Parathyroid adenoma (tissue), 2 donors: ENCODE measurements around the gene CLBA1.
A peak's percentile ranks its signal among the peaks of the same experiment; 100 is the strongest.
"Not testable (repeated sequence)": the region's sequence is repeated elsewhere in the genome, so short reads cannot be mapped to it uniquely, and the experiment has no call there.

Source experiments
- H2AFZ ChIP-seq: fragments of 300-600 bp; sonication (generic); one replicate; pipeline ENCODE4 v1.7.0; 2017; ENCODE audit warnings: antibody characterized with exemption, mild to moderate bottlenecking
- H3K27ac ChIP-seq: fragments of 300-600 bp; sonication (generic); one replicate; pipeline ENCODE4 v1.7.0; 2017
- H3K27me3 ChIP-seq: fragments of 300-600 bp; sonication (generic); one replicate; pipeline ENCODE4 v1.7.0; 2017; ENCODE audit warnings: low read length; ENCODE audit not compliant: control insufficient read depth, insufficient read depth
- H3K36me3 ChIP-seq: fragments of 300-600 bp; sonication (generic); one replicate; pipeline ENCODE4 v1.7.0; 2017; ENCODE audit warnings: low read length; ENCODE audit not compliant: control insufficient read depth, insufficient read depth
- H3K4me1 ChIP-seq: fragments of 300-600 bp; sonication (generic); one replicate; pipeline ENCODE4 v1.7.0; 2017; ENCODE audit warnings: control low read depth
- H3K4me2 ChIP-seq: fragments of 300-600 bp; sonication (generic); one replicate; pipeline ENCODE4 v1.7.0; 2017; ENCODE audit warnings: low read length
- H3K4me3 ChIP-seq: fragments of 300-600 bp; sonication (generic); one replicate; pipeline ENCODE4 v1.7.0; 2017; ENCODE audit warnings: low read depth, low read length
- H3K79me2 ChIP-seq: fragments of 300-600 bp; sonication (generic); one replicate; pipeline ENCODE4 v1.7.0; 2017; ENCODE audit warnings: control low read depth
- H3K9ac ChIP-seq: fragments of 300-600 bp; sonication (generic); one replicate; pipeline ENCODE4 v1.7.0; 2017; ENCODE audit warnings: mild to moderate bottlenecking
- H3K9me3 ChIP-seq: fragments of 300-600 bp; sonication (generic); one replicate; pipeline ENCODE4 v1.7.0; 2017; ENCODE audit warnings: low read length; ENCODE audit not compliant: control insufficient read depth
- TF ChIP-seq, protein P1 (sequence below): fragments of 300-600 bp; sonication (generic); IDR thresholded peaks from one replicate; pipeline ENCODE4 v1.7.0; 2017; ENCODE audit warnings: antibody characterized with exemption, mild to moderate bottlenecking
- donor health status: primary hyperparathyroidism.

The CLBA1 gene

DNA sequence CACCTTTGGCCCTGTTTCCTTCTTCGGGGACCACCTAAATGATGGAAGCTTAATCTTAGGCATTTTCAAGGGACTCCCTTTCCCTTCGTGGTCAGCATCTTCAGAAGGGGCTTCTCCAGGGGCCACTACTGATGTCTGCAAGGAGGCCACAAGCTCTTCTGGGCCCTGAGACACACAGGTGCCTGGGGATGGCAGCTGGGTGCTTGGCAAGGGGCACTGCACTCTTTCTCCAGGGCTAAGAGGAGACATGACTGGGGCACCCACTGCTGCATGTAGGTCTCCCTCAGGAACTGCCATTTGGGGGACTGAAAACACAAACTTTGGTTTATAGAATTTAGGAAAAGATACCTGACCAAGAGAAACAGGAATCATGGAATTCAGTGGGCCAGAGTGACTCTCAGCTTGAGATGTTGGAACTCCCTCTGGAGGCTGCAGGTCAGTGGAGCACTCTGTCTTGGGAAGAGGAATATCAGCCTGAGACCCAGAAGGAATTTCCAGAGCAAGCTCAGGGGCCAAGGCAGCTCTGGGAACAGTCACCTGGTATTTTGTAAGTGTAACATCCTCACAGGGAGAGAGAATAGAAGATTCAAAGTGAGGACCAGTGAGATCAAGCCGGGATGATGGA lies 45.0 kb upstream of the CLBA1 start:
- H3K9ac ChIP-seq, result no peak overlapping the region
- no peak overlapping the region for H2AFZ ChIP-seq
- TF ChIP-seq, protein P1, sequence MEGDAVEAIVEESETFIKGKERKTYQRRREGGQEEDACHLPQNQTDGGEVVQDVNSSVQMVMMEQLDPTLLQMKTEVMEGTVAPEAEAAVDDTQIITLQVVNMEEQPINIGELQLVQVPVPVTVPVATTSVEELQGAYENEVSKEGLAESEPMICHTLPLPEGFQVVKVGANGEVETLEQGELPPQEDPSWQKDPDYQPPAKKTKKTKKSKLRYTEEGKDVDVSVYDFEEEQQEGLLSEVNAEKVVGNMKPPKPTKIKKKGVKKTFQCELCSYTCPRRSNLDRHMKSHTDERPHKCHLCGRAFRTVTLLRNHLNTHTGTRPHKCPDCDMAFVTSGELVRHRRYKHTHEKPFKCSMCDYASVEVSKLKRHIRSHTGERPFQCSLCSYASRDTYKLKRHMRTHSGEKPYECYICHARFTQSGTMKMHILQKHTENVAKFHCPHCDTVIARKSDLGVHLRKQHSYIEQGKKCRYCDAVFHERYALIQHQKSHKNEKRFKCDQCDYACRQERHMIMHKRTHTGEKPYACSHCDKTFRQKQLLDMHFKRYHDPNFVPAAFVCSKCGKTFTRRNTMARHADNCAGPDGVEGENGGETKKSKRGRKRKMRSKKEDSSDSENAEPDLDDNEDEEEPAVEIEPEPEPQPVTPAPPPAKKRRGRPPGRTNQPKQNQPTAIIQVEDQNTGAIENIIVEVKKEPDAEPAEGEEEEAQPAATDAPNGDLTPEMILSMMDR, result peak; percentile 28
- H3K27ac ChIP-seq, result no peak overlapping the region
- peaks cover 2% of the 10 kb centered on the region for H3K4me1 ChIP-seq
- no peaks in the 10 kb centered on the region for H3K9me3 ChIP-seq
- H3K4me2 ChIP-seq, result no peak overlapping the region
- no peak overlapping the region for H3K4me3 ChIP-seq
- H3K79me2 ChIP-seq, result no peaks in the 10 kb centered on the region
- H3K36me3 ChIP-seq, result no peaks in the 10 kb centered on the region
- no peaks in the 10 kb centered on the region for H3K27me3 ChIP-seq

GRCh38 chr14:104941508-104942365 lies 43.9 kb upstream of the CLBA1 start:
- H3K9ac ChIP-seq, result no peak overlapping the region
- H3K4me3 ChIP-seq, result no peak overlapping the region
- H3K4me2 ChIP-seq, result no peak overlapping the region
- no peaks in the 10 kb centered on the region for H3K9me3 ChIP-seq
- TF ChIP-seq, protein P1, result no peak
- no peaks in the 10 kb centered on the region for H3K36me3 ChIP-seq
- no peaks in the 10 kb centered on the region for H3K4me1 ChIP-seq
- no peak overlapping the region for H2AFZ ChIP-seq
- no peaks in the 10 kb centered on the region for H3K79me2 ChIP-seq
- no peaks in the 10 kb centered on the region for H3K27me3 ChIP-seq
- H3K27ac ChIP-seq, result no peak overlapping the region

DNA sequence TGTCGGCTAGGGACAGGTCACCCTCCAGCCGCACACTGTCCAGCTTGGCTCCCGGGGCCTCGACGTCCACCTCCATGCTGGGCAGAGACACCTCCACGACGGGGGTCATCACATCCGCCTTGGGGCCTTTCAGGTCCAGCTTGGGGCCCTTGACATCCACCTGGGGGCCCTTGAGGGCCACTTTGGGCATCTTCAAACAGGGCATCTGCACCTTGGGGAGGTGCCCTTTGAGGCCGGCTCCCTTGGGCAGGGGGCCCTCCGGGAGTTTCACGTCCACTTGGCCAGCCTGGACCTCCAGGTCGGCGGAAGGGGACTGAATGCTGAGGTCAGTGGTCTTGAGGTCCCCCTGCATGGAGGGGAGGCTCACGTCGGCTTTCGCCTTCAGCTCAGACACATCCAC lies 43.0 kb upstream of the CLBA1 start:
- Histone ChIP-seq H3K36me3 (no peaks in the 10 kb centered on the region), H3K4me2 (no peak overlapping the region), H3K27me3 (no peaks in the 10 kb centered on the region), H3K4me3 (no peak overlapping the region), H2AFZ (no peak overlapping the region), H3K79me2 (no peaks in the 10 kb centered on the region), H3K4me1 (no peaks in the 10 kb centered on the region), H3K9me3 (no peaks in the 10 kb centered on the region), H3K9ac (no peak overlapping the region), H3K27ac (no peak overlapping the region)
- TF ChIP-seq, protein P1, result no peak

GRCh38 chr14:104943216-104944015 lies 42.2 kb upstream of the CLBA1 start:
- H3K4me2 ChIP-seq, H3K36me3 ChIP-seq, H3K4me1 ChIP-seq, H3K4me3 ChIP-seq, H3K9ac ChIP-seq, H3K27me3 ChIP-seq, H2AFZ ChIP-seq, H3K9me3 ChIP-seq, H3K27ac ChIP-seq, H3K79me2 ChIP-seq: not testable (repeated sequence)

DNA sequence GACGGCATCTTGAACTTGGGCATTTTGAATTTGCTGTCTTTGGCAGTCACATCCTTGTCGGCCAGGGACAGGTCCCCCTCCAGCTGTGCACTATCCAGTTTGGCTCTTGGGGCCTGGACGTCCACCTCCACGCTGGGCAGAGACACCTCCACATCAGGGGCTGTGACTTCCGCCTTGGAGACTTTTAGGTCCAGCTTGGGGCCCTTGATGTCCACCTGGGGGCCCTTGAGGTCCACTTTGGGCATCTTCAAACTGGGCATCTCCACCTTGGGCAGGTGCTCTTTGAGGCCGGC lies 41.6 kb upstream of the CLBA1 start:
- H3K79me2 ChIP-seq, H3K4me1 ChIP-seq, H3K27me3 ChIP-seq, H3K27ac ChIP-seq, H3K9me3 ChIP-seq, H3K9ac ChIP-seq, H3K4me3 ChIP-seq, H3K36me3 ChIP-seq, H2AFZ ChIP-seq, H3K4me2 ChIP-seq: not testable (repeated sequence)

- H3K27ac ChIP-seq, H3K4me3 ChIP-seq, H3K36me3 ChIP-seq, H3K79me2 ChIP-seq, H3K4me2 ChIP-seq, H2AFZ ChIP-seq, H3K4me1 ChIP-seq, H3K27me3 ChIP-seq, H3K9me3 ChIP-seq, H3K9ac ChIP-seq: not testable (repeated sequence)
These were observed 41.0 kb upstream of the CLBA1 start for GRCh38 chr14:104944436-104945205.

GRCh38 chr14:104945266-104945665 lies 40.3 kb upstream of the CLBA1 start:
- not testable (repeated sequence) for H3K4me2 ChIP-seq, H3K36me3 ChIP-seq, H3K4me3 ChIP-seq, H3K79me2 ChIP-seq, H2AFZ ChIP-seq, H3K9me3 ChIP-seq, H3K27ac ChIP-seq, H3K9ac ChIP-seq, H3K27me3 ChIP-seq, H3K4me1 ChIP-seq
